Gastrocnemius medialis (tissue), 4 donors: ENCODE data around the gene MRTFA.
"Not testable (repeated sequence)": the region's sequence is repeated elsewhere in the genome, so short reads cannot be mapped to it uniquely, and the experiment has no call there.

Source experiments
- CTCF ChIP-seq, 5 experiments: fragments of 450-650 bp in 3 of 5; fragments of 200-600 bp in 2 of 5; sonication (generic) in 2 of 5; IDR thresholded peaks in 4 of 5; conservative IDR thresholded peaks in 1 of 5; 1 replicate in 4 of 5; 2 replicates in 1 of 5; pipeline ENCODE4 v1.5.1; 2016 to 2019; ENCODE audit warnings: antibody characterized with exemption in 5 of 5, mild to moderate bottlenecking in 3 of 5, moderate library complexity in 3 of 5
- POLR2A ChIP-seq, 2 donors: fragments of 450-650 bp; IDR thresholded peaks; one replicate each; pipeline ENCODE4 v1.6.1; 2017; ENCODE audit warnings: antibody characterized with exemption in 2 of 2, mild to moderate bottlenecking in 2 of 2, moderate library complexity in 2 of 2

- TF ChIP-seq CTCF (IDR thresholded peaks at IDR 0.05 in 4 of 5, conservative IDR thresholded peaks at IDR 0.05 in 1 of 5); POLR2A (IDR thresholded peaks at IDR 0.05): not testable (repeated sequence)
Measured at GRCh38 chr22:40500465-40500786, 136.1 kb downstream of the MRTFA start.
